ENCODE results near the gene GPC4.
"Not testable (repeated sequence)": the region's sequence is repeated elsewhere in the genome, so short reads cannot be mapped to it uniquely, and the experiment has no call there.

Gene GPC4

GRCh38 chrX:133306316-133306715, 109.0 kb downstream of the GPC4 start:
- DNase-seq (ENCODE audit: low read depth in 2 of 2) = no peak

DNA sequence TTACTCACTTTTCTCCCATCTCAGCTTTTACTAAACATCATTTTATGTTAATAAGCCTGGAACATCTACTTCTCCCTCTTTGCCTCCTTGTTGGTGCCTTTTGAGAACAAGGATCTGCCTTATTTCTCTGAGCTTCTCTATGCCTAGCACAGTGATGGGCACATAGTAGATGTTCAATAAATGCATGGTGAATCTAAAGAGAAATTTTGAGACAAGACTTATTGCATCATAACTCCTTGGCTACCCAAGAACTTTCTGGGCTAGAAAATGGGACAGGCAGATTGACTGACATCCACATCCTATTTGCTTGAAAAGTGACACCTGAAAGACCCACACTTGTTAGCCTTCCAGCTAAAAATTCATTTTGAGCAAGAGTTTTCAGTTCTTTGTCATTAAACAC, 109.9 kb downstream of the GPC4 start:
- DNase-seq (ENCODE audit: low read depth in 2 of 2) = no peak

GRCh38 chrX:133302775-133303445, 112.4 kb downstream of the GPC4 start:
- no peak for DNase-seq (ENCODE audit: low read depth in 2 of 2)

- no peak for DNase-seq (ENCODE audit: low read depth in 2 of 2)
Observed at GRCh38 chrX:133300591-133300990, 114.7 kb downstream of the GPC4 start.

- no peak for DNase-seq (ENCODE audit: low read depth in 2 of 2)
Observed at GRCh38 chrX:133297284-133297683, 118.0 kb downstream of the GPC4 start.

- no peak for DNase-seq (ENCODE audit: low read depth in 2 of 2)
Observed at GRCh38 chrX:133294126-133294525, 121.2 kb downstream of the GPC4 start.

DNA sequence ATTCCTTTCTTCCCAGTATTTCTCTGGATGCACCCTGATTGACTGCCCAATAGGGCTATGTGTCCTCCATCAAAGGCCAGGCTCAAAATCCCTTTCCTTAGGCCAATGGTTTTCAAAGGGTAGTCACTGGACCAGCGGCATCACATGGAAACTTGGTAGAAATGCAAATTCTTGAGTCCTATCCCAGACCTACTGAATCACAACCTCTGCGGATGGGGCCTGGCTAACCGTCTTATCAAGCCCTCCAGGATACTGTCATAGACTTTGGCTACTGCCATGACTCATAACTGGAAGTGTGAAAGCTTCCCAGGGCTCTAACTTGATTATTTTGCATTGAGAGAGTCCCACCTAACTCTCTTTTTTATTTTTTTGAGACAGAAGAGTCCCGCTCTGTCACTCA, 125.2 kb downstream of the GPC4 start:
- DNase-seq (ENCODE audit: low read depth in 2 of 2) = no peak

DNA sequence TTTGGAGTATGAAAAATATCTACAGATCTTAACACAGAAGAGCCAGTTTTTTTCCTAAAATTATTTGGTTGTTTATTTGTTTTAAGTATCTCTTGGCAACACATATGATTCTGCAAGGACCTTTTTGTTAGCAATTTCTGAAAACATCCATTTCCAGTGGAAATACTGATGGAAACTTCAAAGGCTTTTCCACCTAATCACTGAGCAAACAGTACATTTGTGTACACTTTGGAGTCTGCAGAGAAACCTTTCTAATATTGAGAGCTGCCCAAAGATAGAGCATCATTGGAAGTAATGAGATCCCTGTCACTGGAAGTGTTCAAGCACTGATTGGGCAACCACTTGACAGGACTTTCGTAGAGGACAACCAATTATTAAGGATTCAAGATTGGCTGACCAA, 127.4 kb downstream of the GPC4 start:
- DNase-seq (ENCODE audit: low read depth in 2 of 2) = no peak

DNA sequence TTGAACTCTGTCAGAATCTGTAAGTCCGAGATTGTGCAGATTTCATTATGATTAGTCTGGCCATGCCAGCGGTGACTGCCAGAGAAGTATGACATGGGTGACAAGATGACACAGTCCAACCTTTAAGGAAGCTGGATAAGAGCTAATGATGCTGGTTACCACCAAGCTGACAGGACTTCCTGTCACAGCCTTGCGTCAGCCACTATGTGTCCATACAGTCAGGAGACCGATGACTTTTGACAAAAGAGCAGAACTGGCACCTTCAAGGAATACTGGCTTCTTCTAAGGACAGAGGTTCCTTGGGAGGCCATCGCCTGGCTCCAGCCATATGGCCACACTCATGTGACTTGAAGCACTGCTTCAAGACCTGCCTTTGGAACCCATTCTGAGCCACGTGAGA, 129.9 kb downstream of the GPC4 start:
- no peak for DNase-seq (ENCODE audit: low read depth in 2 of 2)

DNA sequence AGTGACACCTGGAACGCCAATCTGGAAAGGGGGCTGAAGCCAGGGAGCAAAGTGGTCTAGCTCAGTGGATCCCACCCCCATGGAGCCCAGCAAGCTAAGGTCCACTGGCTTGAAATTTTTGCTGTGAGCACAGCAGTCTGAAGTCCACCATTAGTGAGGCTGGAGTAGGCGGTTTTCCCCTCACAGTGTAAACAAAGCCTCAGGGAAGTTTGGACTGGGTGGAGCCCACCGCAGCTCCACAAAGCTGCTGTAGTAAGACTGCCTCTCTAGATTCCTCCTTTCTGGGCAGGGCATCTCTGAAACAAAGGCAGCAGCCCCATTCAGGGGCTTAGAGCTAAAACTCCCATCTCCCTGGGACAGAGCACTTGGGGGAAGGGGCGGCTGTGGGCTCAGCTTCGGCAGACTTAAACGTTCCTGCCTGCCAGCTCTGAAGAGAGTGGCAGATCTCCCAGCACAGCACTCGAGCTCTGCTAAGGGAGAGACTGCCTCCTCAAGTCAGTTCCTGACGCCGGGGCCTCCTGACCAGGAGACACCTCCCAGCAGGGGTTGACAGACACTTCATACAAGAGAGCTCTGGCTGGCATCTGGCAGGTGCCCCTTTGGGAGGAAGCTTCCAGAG, 136.1 kb downstream of the GPC4 start:
- DNase-seq (ENCODE audit: low read depth in 2 of 2) = not testable (repeated sequence)

DNA sequence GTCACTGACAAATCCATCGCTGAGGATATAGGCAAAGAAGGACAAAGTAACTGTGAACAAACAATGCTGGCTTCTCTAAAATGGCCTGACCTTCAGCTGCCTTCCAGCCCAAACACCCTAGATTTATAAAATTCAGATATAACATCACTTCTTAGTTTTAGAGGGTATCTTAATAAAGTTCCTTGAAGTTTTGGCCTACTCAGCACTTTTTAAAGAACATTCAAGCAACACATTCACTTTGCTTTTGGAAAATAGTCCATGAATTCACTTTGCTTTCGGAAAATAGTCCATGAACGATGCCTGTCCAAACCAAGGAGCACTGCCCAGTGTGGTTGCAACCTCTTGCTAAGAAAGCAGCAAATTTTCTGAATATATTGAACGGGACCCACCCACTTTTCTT, 142.1 kb downstream of the GPC4 start:
- no peak for DNase-seq (ENCODE audit: low read depth in 2 of 2)

DNA sequence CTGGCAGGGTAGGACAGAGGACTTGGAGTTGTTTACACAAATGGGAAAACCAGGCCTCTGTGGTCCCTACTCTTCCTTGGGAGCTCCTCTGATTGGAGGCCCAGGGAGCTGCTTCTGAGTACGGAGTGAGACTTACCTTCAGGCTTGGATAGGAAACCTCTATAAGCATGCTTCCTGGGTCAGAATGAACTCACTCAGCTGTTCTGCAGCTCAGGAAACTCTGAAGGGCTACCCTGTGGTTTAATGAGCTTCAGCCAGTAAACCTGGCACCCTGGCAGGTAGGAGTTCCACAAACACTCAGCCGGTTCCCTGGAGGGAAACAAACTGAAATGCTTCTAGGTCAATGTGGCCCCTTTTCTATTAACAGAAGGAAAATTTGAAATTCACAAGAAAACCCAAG, 146.1 kb downstream of the GPC4 start:
- no peak for DNase-seq (ENCODE audit: low read depth in 2 of 2)

- no peak for DNase-seq (ENCODE audit: low read depth in 2 of 2)
Observed at GRCh38 chrX:133267621-133268020, 147.7 kb downstream of the GPC4 start.

- DNase-seq (ENCODE audit: low read depth in 2 of 2) = no peak
Observed at GRCh38 chrX:133265331-133265730, 150.0 kb downstream of the GPC4 start.

GRCh38 chrX:133258481-133258880, 156.8 kb downstream of the GPC4 start:
- DNase-seq (ENCODE audit: low read depth in 2 of 2) = no peak

- DNase-seq (ENCODE audit: low read depth in 2 of 2) = no peak
Observed at GRCh38 chrX:133254666-133255065, 160.6 kb downstream of the GPC4 start.

GRCh38 chrX:133251204-133251603, 164.1 kb downstream of the GPC4 start:
- DNase-seq (ENCODE audit: low read depth in 2 of 2) = no peak

GRCh38 chrX:133250184-133251100, 164.8 kb downstream of the GPC4 start:
- no peak for DNase-seq (ENCODE audit: low read depth in 2 of 2)

Measured in stimulated activated CD8-positive, alpha-beta memory T cell treated with anti-CD3 and anti-CD28 coated beads, Interleukin-15, amount 100 ng/mL, for 48 hours (primary cell).